ENCODE results near the gene L1CAM. TPM values are rescaled to one million over a fixed set of nuclear protein-coding genes. Genes with fewer than 3 reads are reported as not detected.

The L1CAM gene
- total and polyA plus RNA-seq, 9 of the 15 experiments (the other 6 are each of a cell fraction or from before 2014, with no cell fraction given) = 0.09 to 0.86 (median 0.26) TPM; not detected in 3

- TF ChIP-seq ZBTB43 (CRISPR knock-in tag; IDR thresholded peaks at IDR 0.05) (no peak), JUN (IDR thresholded peaks at IDR 0.05; ENCODE audit: borderline replicate concordance, low read depth, low read length) (no peak), JUN (CRISPR knock-in tag; IDR thresholded peaks at IDR 0.05; ENCODE audit: borderline replicate concordance) (no peak), ZFP36 (IDR thresholded peaks at IDR 0.05; ENCODE audit: low read depth, low read length, partially characterized antibody) (no peak), ZNF586 (CRISPR knock-in tag; conservative IDR thresholded peaks at IDR 0.05) (no peak), ARHGAP35 (IDR thresholded peaks at IDR 0.05; ENCODE audit: partially characterized antibody) (no peak), GATAD2A (IDR thresholded peaks at IDR 0.05) (no peak), ELK3 (CRISPR knock-in tag; IDR thresholded peaks at IDR 0.05) (no peak), POLR2AphosphoS5 (IDR thresholded peaks at IDR 0.05; ENCODE audit: control insufficient read depth, insufficient read depth, low read depth, low read length) (peak; percentile 93), JUND (IDR thresholded peaks at IDR 0.05; ENCODE audit: borderline replicate concordance, low read depth, low read length) (peak; percentile 59; the same call in 1 of the 2 replicates), JUND (tag; IDR thresholded peaks at IDR 0.05; ENCODE audit: borderline replicate concordance, low read depth, low read length) (peak; percentile 40; the same call in 1 of the 3 replicates), NCOR1 (IDR thresholded peaks at IDR 0.05) (peak; percentile 96), MTA3 (IDR thresholded peaks at IDR 0.05; ENCODE audit: borderline replicate concordance) (no peak; the same call in 1 of the 2 replicates), ZKSCAN3 (CRISPR knock-in tag; IDR thresholded peaks at IDR 0.05) (no peak), ZNF699 (CRISPR knock-in tag; IDR thresholded peaks at IDR 0.05; ENCODE audit: insufficient replicate concordance) (no peak), PTTG1 (tag; IDR thresholded peaks at IDR 0.05; ENCODE audit: low read depth) (no peak), U2AF2 (optimal IDR thresholded peaks at IDR 0.05; ENCODE audit: low read depth, low read length) (no peak), ZNF24 (IDR thresholded peaks at IDR 0.05) (no peak), ZBTB7A (IDR thresholded peaks at IDR 0.05; ENCODE audit: borderline replicate concordance, control insufficient read depth, low read depth, low read length) (0 out of 2 replicates have a peak, but pooled peaks have one; percentile 17), ZNF431 (CRISPR knock-in tag; IDR thresholded peaks at IDR 0.05) (no peak), CREB1 (IDR thresholded peaks at IDR 0.05) (no peak), CREB1 (CRISPR knock-in tag; IDR thresholded peaks at IDR 0.05) (no peak), RNF2 (IDR thresholded peaks at IDR 0.05) (peak; percentile 60; the same call in 1 of the 2 replicates)
- TF ChIP-seq, protein P1, sequence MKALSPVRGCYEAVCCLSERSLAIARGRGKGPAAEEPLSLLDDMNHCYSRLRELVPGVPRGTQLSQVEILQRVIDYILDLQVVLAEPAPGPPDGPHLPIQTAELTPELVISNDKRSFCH (CRISPR knock-in tag; IDR thresholded peaks at IDR 0.05) = no peak
- TF ChIP-seq, protein P1 (tag; IDR thresholded peaks at IDR 0.05) = 0 out of 2 replicates have a peak, but pooled peaks have one; percentile 62
- TF ChIP-seq, protein P2, sequence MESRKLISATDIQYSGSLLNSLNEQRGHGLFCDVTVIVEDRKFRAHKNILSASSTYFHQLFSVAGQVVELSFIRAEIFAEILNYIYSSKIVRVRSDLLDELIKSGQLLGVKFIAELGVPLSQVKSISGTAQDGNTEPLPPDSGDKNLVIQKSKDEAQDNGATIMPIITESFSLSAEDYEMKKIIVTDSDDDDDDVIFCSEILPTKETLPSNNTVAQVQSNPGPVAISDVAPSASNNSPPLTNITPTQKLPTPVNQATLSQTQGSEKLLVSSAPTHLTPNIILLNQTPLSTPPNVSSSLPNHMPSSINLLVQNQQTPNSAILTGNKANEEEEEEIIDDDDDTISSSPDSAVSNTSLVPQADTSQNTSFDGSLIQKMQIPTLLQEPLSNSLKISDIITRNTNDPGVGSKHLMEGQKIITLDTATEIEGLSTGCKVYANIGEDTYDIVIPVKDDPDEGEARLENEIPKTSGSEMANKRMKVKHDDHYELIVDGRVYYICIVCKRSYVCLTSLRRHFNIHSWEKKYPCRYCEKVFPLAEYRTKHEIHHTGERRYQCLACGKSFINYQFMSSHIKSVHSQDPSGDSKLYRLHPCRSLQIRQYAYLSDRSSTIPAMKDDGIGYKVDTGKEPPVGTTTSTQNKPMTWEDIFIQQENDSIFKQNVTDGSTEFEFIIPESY (CRISPR knock-in tag; IDR thresholded peaks at IDR 0.05) = no peak
These were observed 32.6 kb downstream of the L1CAM start (continued) for GRCh38 chrX:153853180-153853901.

Data from K562 (cell line).